AG20443 (cell line): ENCODE data around the gene EPS8L2.

Experiments used
- DNase-seq: peaks from one replicate; pipeline ENCODE4 v3.0.0; 2012; ENCODE audit warnings: low spot score, mixed read lengths

EPS8L2 gene

GRCh38 chr11:762421-763072, 56.5 kb downstream of the EPS8L2 start:
- DNase-seq = peak; percentile 85

- no peak for DNase-seq
These were observed 57.0 kb downstream of the EPS8L2 start for GRCh38 chr11:763073-763463.

- DNase-seq = no peak
These were observed 57.7 kb downstream of the EPS8L2 start for GRCh38 chr11:763549-764321.

GRCh38 chr11:764322-765024, 58.4 kb downstream of the EPS8L2 start:
- no peak for DNase-seq

- DNase-seq = peak; percentile 71
These were observed 59.2 kb downstream of the EPS8L2 start for GRCh38 chr11:765025-765801.

GRCh38 chr11:765802-766091, 59.7 kb downstream of the EPS8L2 start:
- no peak for DNase-seq

GRCh38 chr11:766106-766935, 60.3 kb downstream of the EPS8L2 start:
- DNase-seq = no peak

GRCh38 chr11:766936-767210, 60.8 kb downstream of the EPS8L2 start:
- DNase-seq = no peak

GRCh38 chr11:767238-767637, 61.2 kb downstream of the EPS8L2 start:
- no peak for DNase-seq

- DNase-seq = no peak
These were observed 64.0 kb downstream of the EPS8L2 start for GRCh38 chr11:769887-770641.

GRCh38 chr11:770642-771616, 64.9 kb downstream of the EPS8L2 start:
- DNase-seq = no peak

GRCh38 chr11:771617-772204, 65.7 kb downstream of the EPS8L2 start:
- no peak for DNase-seq

GRCh38 chr11:772429-773390, 66.7 kb downstream of the EPS8L2 start:
- no peak for DNase-seq

GRCh38 chr11:773425-773824, 67.4 kb downstream of the EPS8L2 start:
- no peak for DNase-seq

- DNase-seq = no peak
These were observed 67.8 kb downstream of the EPS8L2 start for GRCh38 chr11:773830-774229.

GRCh38 chr11:774873-775592, 69.0 kb downstream of the EPS8L2 start:
- DNase-seq = no peak

GRCh38 chr11:776263-776560, 70.2 kb downstream of the EPS8L2 start:
- DNase-seq = no peak
